Fibroblast of villous mesenchyme (primary cell): ENCODE results near the gene VGLL1. TPM values are rescaled to one million over a fixed set of nuclear protein-coding genes. Genes with fewer than 3 reads are reported as not detected.

Experiments used
- DNase-seq: peaks from one replicate; pipeline ENCODE4 v3.0.0-alpha.2; 2010; ENCODE audit warnings: low read depth
- H3K4me3 ChIP-seq: 2 replicates; pipeline ENCODE4 v1.5.1; 2011; ENCODE audit warnings: low read depth, mild to moderate bottlenecking, low read length
- CTCF ChIP-seq: IDR thresholded peaks from 2 replicates; pipeline ENCODE4 v1.5.1; 2012; ENCODE audit warnings: low read depth, mild to moderate bottlenecking, low read length; ENCODE audit not compliant: insufficient read depth
- total RNA-seq: library from RNA; depleted of rRNA; stranded (reverse); fragments of >200 nt; gene quantifications from 2 replicates; pipeline ENCODE4 v1.2.3, GENCODE V29; 2012

The VGLL1 gene
- total RNA-seq, 1 donor, result not detected

- no peak for DNase-seq
- no peak overlapping the region for H3K4me3 ChIP-seq
- no peak for TF ChIP-seq CTCF
Measured at GRCh38 chrX:136580316-136580715, 48.3 kb downstream of the VGLL1 start.

- no peak for TF ChIP-seq CTCF
- no peak overlapping the region for H3K4me3 ChIP-seq
- no peak for DNase-seq
Measured at GRCh38 chrX:136582624-136583023, 50.6 kb downstream of the VGLL1 start.

- TF ChIP-seq CTCF, result no peak
- H3K4me3 ChIP-seq, result no peak overlapping the region
- no peak for DNase-seq
Measured at GRCh38 chrX:136584545-136584944, 52.5 kb downstream of the VGLL1 start.

- H3K4me3 ChIP-seq, result no peak overlapping the region
- no peak for DNase-seq
- TF ChIP-seq CTCF, result no peak
Measured at GRCh38 chrX:136585262-136585661, 53.2 kb downstream of the VGLL1 start.

- no peak for TF ChIP-seq CTCF
- no peak for DNase-seq
- H3K4me3 ChIP-seq, result no peak overlapping the region
Measured at GRCh38 chrX:136585960-136586359, 53.9 kb downstream of the VGLL1 start.

GRCh38 chrX:136586386-136586785 lies 54.4 kb downstream of the VGLL1 start:
- no peak for TF ChIP-seq CTCF
- DNase-seq, result no peak

GRCh38 chrX:136587532-136587931 lies 55.5 kb downstream of the VGLL1 start:
- TF ChIP-seq CTCF, result no peak
- no peak overlapping the region for H3K4me3 ChIP-seq
- no peak for DNase-seq

More at GRCh38 chrX:136586386-136586785, 54.4 kb downstream of the VGLL1 start:
- H3K4me3 ChIP-seq, result no peak overlapping the region
